H1 (cell line): ENCODE results near the gene GPC6. TPM values are rescaled to one million over a fixed set of nuclear protein-coding genes. Genes with fewer than 3 reads are reported as not detected.

Source experiments
- CTCF ChIA-PET: fragments of 300-600 bp; sonication (Branson Sonifier 250); formaldehyde crosslinking; loops from one replicate; lab custom pipeline; 2021; ENCODE audit not compliant: partially characterized antibody; lab: Charles Lee
- POLR2A ChIA-PET: fragments of 300-600 bp; sonication (Branson Sonifier 250); formaldehyde crosslinking; loops from one replicate; lab custom pipeline; 2021; ENCODE audit warnings: inconsistent platforms; ENCODE audit not compliant: partially characterized antibody; lab: Charles Lee
- DNase-seq, 2 experiments: peaks; one replicate each; pipeline versions ENCODE4 v3.0.0 to v3.0.0-alpha.2; 2010 to 2022; ENCODE audit warnings: low spot score in 2 of 2, low read depth in 1 of 2, mixed read lengths in 1 of 2
- FAIRE-seq: peaks from 2 replicates; lab custom pipeline; 2011; peaks lifted over from hg19 to GRCh38; lab: Jason Lieb, UNC
- H2AFZ ChIP-seq: 2 replicates; pipeline ENCODE4 v1.8.1; 2012; ENCODE audit warnings: low read length, inconsistent platforms
- H2AK5ac ChIP-seq: 2 replicates; pipeline ENCODE4 v1.6.1; 2013; ENCODE audit warnings: low read depth, low read length
- H2BK120ac ChIP-seq: replicated peaks from 2 replicates; pipeline ENCODE3; 2013; ENCODE audit warnings: low read depth, low read length, inconsistent platforms
- H2BK12ac ChIP-seq: 2 replicates; pipeline ENCODE4 v1.6.1; 2013; ENCODE audit warnings: low read depth, low read length
- H2BK15ac ChIP-seq: 2 replicates; pipeline ENCODE4 v1.6.1; 2013; ENCODE audit warnings: low read length
- H2BK20ac ChIP-seq: 2 replicates; pipeline ENCODE4 v1.6.1; 2013; ENCODE audit warnings: low read length
- H2BK5ac ChIP-seq: 2 replicates; pipeline ENCODE4 v1.6.1; 2013; ENCODE audit warnings: low read depth, low read length
- H3K14ac ChIP-seq: 2 replicates; pipeline ENCODE4 v1.6.1; 2013; ENCODE audit warnings: inconsistent platforms; ENCODE audit not compliant: insufficient read length
- H3K18ac ChIP-seq: 2 replicates; pipeline ENCODE4 v1.6.1; 2013; ENCODE audit warnings: low read length; ENCODE audit errors: extremely low read depth
- H3K23ac ChIP-seq: 2 replicates; pipeline ENCODE4 v1.6.1; 2013; ENCODE audit warnings: inconsistent platforms; ENCODE audit not compliant: insufficient read length
- H3K23me2 ChIP-seq: 2 replicates; pipeline ENCODE4 v1.6.1; 2013; ENCODE audit warnings: low read depth, low read length
- H3K27ac ChIP-seq: 2 replicates; pipeline ENCODE4 v1.6.1; 2011; ENCODE audit warnings: low read depth, low read length, inconsistent platforms
- H3K27me3 ChIP-seq, 4 experiments: replicated peaks in 1 of 4; 1 replicate in 1 of 4; 2 replicates in 3 of 4; pipeline versions ENCODE4 v1.6.1 to v1.8.1; 2011 to 2013; ENCODE audit warnings: low read length in 3 of 4, mild to moderate bottlenecking in 3 of 4, inconsistent platforms in 2 of 4, mixed read lengths in 2 of 4, moderate library complexity in 1 of 4; ENCODE audit not compliant: control insufficient read depth in 3 of 4, insufficient read depth in 3 of 4; ENCODE audit errors: extremely low read depth in 1 of 4
- H3K36me3 ChIP-seq, 4 experiments: 2 replicates each; pipeline versions ENCODE4 v1.6.1 to v1.8.1; 2011 to 2013; ENCODE audit warnings: mild to moderate bottlenecking in 4 of 4, low read length in 3 of 4, moderate library complexity in 2 of 4, control low read depth in 1 of 4, inconsistent platforms in 1 of 4; ENCODE audit not compliant: insufficient read depth in 4 of 4, control insufficient read depth in 2 of 4
- H3K4ac ChIP-seq: replicated peaks from 2 replicates; pipeline ENCODE3; 2013; ENCODE audit warnings: low read length, low read depth, mixed read lengths, inconsistent platforms; ENCODE audit not compliant: insufficient read length
- H3K4me1 ChIP-seq, 4 experiments: replicated peaks in 1 of 4; 1 replicate in 1 of 4; 2 replicates in 3 of 4; pipeline versions ENCODE4 v1.6.1 to v1.8.1; 2011 to 2013; ENCODE audit warnings: low read length in 3 of 4, inconsistent platforms in 2 of 4, mixed read lengths in 1 of 4; ENCODE audit not compliant: insufficient read depth in 4 of 4, control insufficient read depth in 3 of 4
- H3K4me2 ChIP-seq, 2 experiments: 2 replicates each; pipeline versions ENCODE4 v1.6.1 to v1.8.1; 2011 to 2013; ENCODE audit warnings: low read depth in 2 of 2, low read length in 2 of 2, control low read depth in 1 of 2, inconsistent platforms in 1 of 2, mild to moderate bottlenecking in 1 of 2; ENCODE audit not compliant: insufficient read depth in 1 of 2
- H3K4me3 ChIP-seq, 4 experiments: fragments of 200-600, 300-600 bp in 1 of 4; sonication (generic), shearing (Covaris generic), sonication (Bioruptor Twin) in 1 of 4; 2 replicates each; pipeline versions ENCODE4 v1.5.1 to v1.8.1; 2011 to 2016; ENCODE audit warnings: low read length in 4 of 4, low read depth in 3 of 4, control low read depth in 2 of 4, inconsistent platforms in 2 of 4, mild to moderate bottlenecking in 2 of 4, mixed read lengths in 1 of 4, moderate library complexity in 1 of 4; ENCODE audit not compliant: insufficient read depth in 2 of 4; ENCODE audit errors: extremely low read depth in 1 of 4
- H3K56ac ChIP-seq: replicated peaks from 2 replicates; pipeline ENCODE3; 2013; ENCODE audit warnings: low read depth, mild to moderate bottlenecking, mixed read lengths, low read length, inconsistent platforms; ENCODE audit not compliant: insufficient read length
- H3K79me1 ChIP-seq: 2 replicates; pipeline ENCODE4 v1.6.1; 2013; ENCODE audit warnings: low read depth, low read length, control low read depth
- H3K79me2 ChIP-seq, 2 experiments: 2 replicates each; pipeline versions ENCODE4 v1.6.1 to v1.8.1; 2012 to 2013; ENCODE audit warnings: low read length in 2 of 2, mild to moderate bottlenecking in 2 of 2, inconsistent platforms in 1 of 2; ENCODE audit not compliant: insufficient read depth in 2 of 2, control insufficient read depth in 1 of 2
- H3K9ac ChIP-seq, 4 experiments: replicated peaks in 1 of 4; 1 replicate in 1 of 4; 2 replicates in 3 of 4; pipeline versions ENCODE4 v1.6.1 to v1.8.1; 2011 to 2013; ENCODE audit warnings: low read depth in 3 of 4, low read length in 3 of 4, control low read depth in 2 of 4, mild to moderate bottlenecking in 2 of 4, moderate library complexity in 2 of 4, inconsistent platforms in 1 of 4; ENCODE audit errors: extremely low read depth in 1 of 4
- H3K9me3 ChIP-seq, 2 experiments: 2 replicates each; pipeline versions ENCODE4 v1.6.1 to v1.8.1; 2012 to 2013; ENCODE audit warnings: mild to moderate bottlenecking in 2 of 2, moderate library complexity in 2 of 2, control low read depth in 1 of 2, inconsistent platforms in 1 of 2, low read depth in 1 of 2, low read length in 1 of 2, mixed read lengths in 1 of 2; ENCODE audit not compliant: insufficient read depth in 2 of 2
- H4K20me1 ChIP-seq, 2 experiments: replicated peaks in 1 of 2; 2 replicates each; pipeline versions ENCODE3 to v1.8.1; 2011 to 2013; ENCODE audit warnings: inconsistent platforms in 2 of 2, low read length in 2 of 2, mild to moderate bottlenecking in 1 of 2; ENCODE audit not compliant: insufficient read depth in 2 of 2, control insufficient read depth in 1 of 2
- H4K5ac ChIP-seq: 2 replicates; pipeline ENCODE4 v1.6.1; 2013; ENCODE audit warnings: low read length, low read depth, mixed read lengths, inconsistent platforms; ENCODE audit not compliant: insufficient read length
- H4K8ac ChIP-seq: 2 replicates; pipeline ENCODE4 v1.8.0; 2013; ENCODE audit warnings: mild to moderate bottlenecking, moderate library complexity, low read length, inconsistent platforms; ENCODE audit not compliant: insufficient read depth; ENCODE audit errors: extremely low read depth
- H4K91ac ChIP-seq: replicated peaks from 2 replicates; pipeline ENCODE3; 2013; ENCODE audit warnings: low read length, mixed read lengths, inconsistent platforms; ENCODE audit not compliant: insufficient read length
- BACH1 ChIP-seq: IDR thresholded peaks from 2 replicates; pipeline ENCODE4 v1.6.1; 2012; ENCODE audit warnings: low read length, improper control_type of control experiment
- CBX5 ChIP-seq: fragments of 300-800, 300-1000 bp; sonication (generic); IDR thresholded peaks from 2 replicates; pipeline ENCODE4 v1.7.1; 2016; ENCODE audit warnings: antibody characterized with exemption, low read length, low read depth
- EP300 ChIP-seq, 2 experiments: IDR thresholded peaks; 1 replicate in 1 of 2; 2 replicates in 1 of 2; pipeline ENCODE4 v1.6.1; 2011 to 2012; ENCODE audit warnings: low read depth in 2 of 2, low read length in 2 of 2, mild to moderate bottlenecking in 2 of 2, borderline replicate concordance in 1 of 2, inconsistent platforms in 1 of 2, moderate library complexity in 1 of 2
- HDAC2 ChIP-seq, 2 experiments: fragments of 300-600 bp in 1 of 2; sonication (generic) in 1 of 2; IDR thresholded peaks; 2 replicates each; pipeline ENCODE4 v1.6.1; 2011 to 2012; ENCODE audit warnings: low read depth in 2 of 2, low read length in 2 of 2, mild to moderate bottlenecking in 2 of 2, moderate library complexity in 2 of 2, borderline replicate concordance in 1 of 2, inconsistent platforms in 1 of 2
- JUND ChIP-seq: IDR thresholded peaks from 2 replicates; pipeline ENCODE4 v1.6.1; 2011; ENCODE audit warnings: mild to moderate bottlenecking, improper control_type of control experiment, low read length
- KDM5A ChIP-seq: fragments of 200-600 bp; IDR thresholded peaks from 2 replicates; pipeline ENCODE4 v1.7.1; 2012; ENCODE audit warnings: mild to moderate bottlenecking, low read length, inconsistent platforms, mixed read lengths
- RAD21 ChIP-seq, 2 experiments: IDR thresholded peaks in 1 of 2; conservative IDR thresholded peaks in 1 of 2; 2 replicates each; pipeline ENCODE4 v1.6.1; 2011; ENCODE audit warnings: low read depth in 2 of 2, low read length in 2 of 2, improper control_type of control experiment in 1 of 2, inconsistent platforms in 1 of 2, mild to moderate bottlenecking in 1 of 2, moderate library complexity in 1 of 2
- SIRT6 ChIP-seq: IDR thresholded peaks from one replicate; pipeline ENCODE4 v1.7.1; 2012; ENCODE audit warnings: low read length, inconsistent platforms
- SP2 ChIP-seq: IDR thresholded peaks from 2 replicates; pipeline ENCODE4 v1.6.1; 2012; ENCODE audit warnings: mild to moderate bottlenecking, low read length, inconsistent platforms
- TAF7 ChIP-seq: optimal IDR thresholded peaks from 2 replicates; pipeline ENCODE3; 2011; ENCODE audit warnings: low read depth, mild to moderate bottlenecking, inconsistent platforms, low read length, moderate library complexity, borderline replicate concordance
- TCF12 ChIP-seq: IDR thresholded peaks from 2 replicates; pipeline ENCODE4 v1.6.1; 2011; ENCODE audit warnings: low read depth, mild to moderate bottlenecking, low read length
- TEAD4 ChIP-seq: IDR thresholded peaks from 2 replicates; pipeline ENCODE4 v1.6.1; 2012; ENCODE audit warnings: low read depth, low read length, inconsistent platforms, mixed read lengths
- WGBS, 2 experiments: shearing (Covaris generic) in 1 of 2; methylation state at CpG; one replicate each; pipeline versions ENCODE4 v1.1.6 to v1.1.7; 2013 to 2015; ENCODE audit warnings: low lambda C conversion rate in 2 of 2, mixed read lengths in 2 of 2, inconsistent platforms in 1 of 2, low coverage in 1 of 2, missing lambda C conversion rate in 1 of 2; ENCODE audit not compliant: insufficient replicate concordance in 2 of 2, insufficient coverage in 1 of 2, insufficient read length in 1 of 2; ENCODE audit errors: extremely low coverage in 1 of 2, missing lambda C conversion rate in 1 of 2; 5-methylcytosine and 5-hydroxymethylcytosine counted together
- polyA plus RNA-seq, 7 experiments: library from polyadenylated mRNA; depleted of rRNA in 3 of 7; stranded (reverse) in 5 of 7; unstranded in 2 of 7; fragments of >200 nt in 5 of 7; fragments of 200-250 nt in 2 of 7; gene quantifications; 1 replicate in 5 of 7; 2 replicates in 1 of 7; 4 replicates in 1 of 7; pipeline versions ENCODE4 v1.2.1 to v1.2.3, GENCODE V29; 2011 to 2013; ENCODE audit warnings: missing spikeins in 2 of 7, mixed read lengths in 2 of 7
- total RNA-seq: library from RNA; stranded (reverse); fragmentation: NEBNext Ultra II Directional; extraction: Animal tissue kit (Norgen Biotek cat#: 25700); gene quantifications from 2 replicates; pipeline ENCODE4 v1.2.1, GENCODE V29; 2021

GPC6 gene
- total and polyA plus RNA-seq, 2 of the 8 experiments (the other 6 are each of a cell fraction or from before 2014, with no cell fraction given): 5.4 to 12.0 TPM

DNA sequence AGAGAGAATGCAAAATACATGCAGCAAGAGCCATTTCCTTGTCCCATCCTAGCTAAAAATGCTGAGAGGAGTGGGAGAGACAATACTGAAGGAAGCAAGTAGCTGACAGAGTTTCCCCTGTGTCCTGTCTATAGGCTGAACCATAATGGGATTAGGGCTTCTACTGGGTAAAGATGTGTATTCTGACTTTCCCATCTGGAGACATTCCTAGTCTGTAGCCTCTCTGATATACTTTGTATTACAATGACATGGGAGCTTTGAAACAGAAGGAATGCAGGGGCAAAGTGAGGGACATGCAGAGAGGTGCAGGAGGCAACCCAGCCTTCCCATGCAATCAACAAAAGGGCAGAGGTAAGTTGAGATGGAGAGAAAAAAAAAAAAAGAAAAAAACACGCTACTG is 10.5 kb upstream of the GPC6 start:
- H2BK120ac ChIP-seq: no peak overlapping the region
- no peak overlapping the region for H4K8ac ChIP-seq
- H3K56ac ChIP-seq: no peak overlapping the region
- no peaks in the 10 kb centered on the region for H3K79me1 ChIP-seq
- H4K5ac ChIP-seq: no peak overlapping the region
- ChIA-PET CTCF (interaction anchor here (0.7 to 2.2 kb wide), 3 partner anchors 10 to 316 kb away, joined by 3 to 7 read pairs (median 3); no protein-coding TSS in a partner anchor), POLR2A (interaction anchor here (1.6 to 3.2 kb wide), 2 partner anchors 8 to 11 kb away, joined by 8 to 23 read pairs; partner anchors contain the start of gene GPC6)
- H3K9me3 ChIP-seq: no peaks in the 10 kb centered on the region
- H3K4me3 ChIP-seq: no peak overlapping the region
- no peak overlapping the region for H3K23ac ChIP-seq
- H2BK20ac ChIP-seq: no peak overlapping the region
- no peaks in the 10 kb centered on the region for H3K23me2 ChIP-seq
- peaks cover 0 to 7% (median 2%) of the 10 kb centered on the region in 4 experiments; a peak in 4 of 7 replicates for H3K4me1 ChIP-seq
- no peak overlapping the region for H2AFZ ChIP-seq
- peak overlapping the region; percentile 76; the same call in 1 of the 2 replicates for H2BK5ac ChIP-seq
- peak overlapping the region; percentile 35 to 64 for H3K4me2 ChIP-seq
- no peak overlapping the region for H4K91ac ChIP-seq
- peak overlapping the region in 1 of 4 experiments; percentile 21; a peak in 1 of 7 replicates for H3K9ac ChIP-seq
- no peak overlapping the region for H3K14ac ChIP-seq
- H3K4ac ChIP-seq: no peak overlapping the region
- no peaks in the 10 kb centered on the region for H3K36me3 ChIP-seq
- no CpG with 5 or more reads among the region's 1 CpG for WGBS, 2 experiments
- no peak overlapping the region for H2AK5ac ChIP-seq
- 0 out of 2 replicates have a peak overlapping the region, but pooled peaks have one; percentile 15 for H3K27ac ChIP-seq
- FAIRE-seq: peak; percentile 62
- no peaks in the 10 kb centered on the region for H3K27me3 ChIP-seq
- peak in 1 of 2 experiments; percentile 71 for DNase-seq
- H3K79me2 ChIP-seq: no peaks in the 10 kb centered on the region
- H4K20me1 ChIP-seq: no peaks in the 10 kb centered on the region
- peak; percentile 73; the same call in 1 of the 2 replicates for TF ChIP-seq TEAD4
- TF ChIP-seq CBX5: no peak
- no peak for TF ChIP-seq SP2
- TF ChIP-seq JUND: no peak
- peak in 1 of 2 experiments; percentile 65; a peak in 1 of 3 replicates for TF ChIP-seq EP300 (IDR thresholded peaks at IDR 0.05; ENCODE audit: borderline replicate concordance in 1 of 2, low read depth in 2 of 2, low read length in 2 of 2)
- TF ChIP-seq KDM5A: no peak
- TF ChIP-seq SIRT6: no peak
- no peak for TF ChIP-seq HDAC2 (IDR thresholded peaks at IDR 0.05; ENCODE audit: borderline replicate concordance in 1 of 2, low read depth in 2 of 2, low read length in 2 of 2)
- TF ChIP-seq TCF12: peak; percentile 43; the same call in 1 of the 2 replicates
- no peak for TF ChIP-seq TAF7
- TF ChIP-seq RAD21 (IDR thresholded peaks at IDR 0.05 in 1 of 2, conservative IDR thresholded peaks at IDR 0.05 in 1 of 2; ENCODE audit: low read depth in 2 of 2, low read length in 2 of 2): no peak
- no peak for TF ChIP-seq BACH1
- H2BK12ac ChIP-seq: no peak overlapping the region; the same call in 1 of the 2 replicates
- no peak overlapping the region for H3K18ac ChIP-seq
- no peak overlapping the region for H2BK15ac ChIP-seq
